OCI-LY7 (cell line): ENCODE measurements around the gene SLC44A2. TPM values are rescaled to one million over a fixed set of nuclear protein-coding genes. Genes with fewer than 3 reads are reported as not detected.

Experiments used
- BruUV-seq: library from RNA; stranded (reverse); fragments of 400-500 nt; replicated peaks from 2 replicates; lab custom pipeline; 2021; lab: Mats Ljungman, UMichigan
- CTCF ChIA-PET: fragments of 300-600 bp; sonication (Branson Sonifier 250); formaldehyde crosslinking; loops from one replicate; lab custom pipeline; 2022; ENCODE audit warnings: antibody characterized with exemption; ENCODE audit not compliant: unreplicated experiment; lab: Charles Lee
- POLR2A ChIA-PET: fragments of 300-600 bp; sonication (Branson Sonifier 250); formaldehyde crosslinking; loops from one replicate; lab custom pipeline; 2022; ENCODE audit warnings: antibody characterized with exemption; lab: Charles Lee
- DNase-seq: peaks from one replicate; pipeline ENCODE4 v3.0.0-alpha.2; 2015; ENCODE audit warnings: low spot score
- H2AFZ ChIP-seq: fragments of 200-600 bp; sonication (generic), shearing (Covaris generic); 2 replicates; pipeline ENCODE4 v1.6.1; 2014; ENCODE audit warnings: mild to moderate bottlenecking, antibody characterized with exemption, low read length, moderate library complexity
- H3K27ac ChIP-seq: fragments of 200-600 bp; sonication (generic); 2 replicates; pipeline ENCODE4 v1.5.1; 2014; ENCODE audit warnings: mixed run types, low read depth, mild to moderate bottlenecking, moderate library complexity, low read length, inconsistent platforms; ENCODE audit not compliant: poor library complexity, severe bottlenecking
- H3K36me3 ChIP-seq: fragments of 200-600 bp; sonication (generic); 2 replicates; pipeline ENCODE4 v1.6.1; 2014; ENCODE audit warnings: mild to moderate bottlenecking, antibody characterized with exemption, low read length, moderate library complexity, mixed read lengths; ENCODE audit not compliant: insufficient read depth
- H3K4me1 ChIP-seq: fragments of 200-600 bp; sonication (generic); 2 replicates; pipeline ENCODE4 v1.5.1; 2014; ENCODE audit warnings: mild to moderate bottlenecking, low read length; ENCODE audit not compliant: insufficient read depth, poor library complexity, severe bottlenecking
- H3K4me2 ChIP-seq: fragments of 200-600 bp; sonication (generic); 2 replicates; pipeline ENCODE4 v1.6.1; 2014; ENCODE audit warnings: mild to moderate bottlenecking, low read length
- H3K4me3 ChIP-seq: fragments of 200-600 bp; sonication (generic); 2 replicates; pipeline ENCODE4 v1.5.1; 2014; ENCODE audit warnings: mild to moderate bottlenecking, low read depth, low read length; ENCODE audit not compliant: poor library complexity, severe bottlenecking
- H3K79me2 ChIP-seq: fragments of 200-600 bp; sonication (generic); 2 replicates; pipeline ENCODE4 v1.6.1; 2016; ENCODE audit warnings: low read depth, mild to moderate bottlenecking, low read length, moderate library complexity, mixed read lengths; ENCODE audit not compliant: insufficient read depth
- H3K9me2 ChIP-seq: fragments of 200-600 bp; sonication (generic); 2 replicates; pipeline ENCODE4 v1.6.1; 2016; ENCODE audit warnings: mild to moderate bottlenecking, low read length, mixed read lengths; ENCODE audit not compliant: insufficient read depth
- H3K9me3 ChIP-seq: fragments of 200-600 bp; sonication (generic); 2 replicates; pipeline ENCODE4 v1.6.1; 2014; ENCODE audit warnings: mild to moderate bottlenecking, mixed run types, low read length, mixed read lengths
- H4K20me1 ChIP-seq: fragments of 200-600 bp; sonication (generic); 2 replicates; pipeline ENCODE4 v1.6.1; 2014; ENCODE audit warnings: mild to moderate bottlenecking, antibody characterized with exemption, low read length, moderate library complexity, mixed read lengths; ENCODE audit not compliant: insufficient read depth
- EZH2phosphoT487 ChIP-seq: fragments of 200-600 bp; sonication (generic); IDR thresholded peaks from 2 replicates; pipeline ENCODE4 v1.6.1; 2018; ENCODE audit warnings: low read depth, borderline replicate concordance, mild to moderate bottlenecking, mixed run types, antibody characterized with exemption, low read length, moderate library complexity, mixed read lengths
- intact Hi-C: fragments of 100-400 bp; cut with micrococcal nuclease; formaldehyde crosslinking; loops from one replicate; pipeline ENCODE4 v1.10.0; 2022; ENCODE audit not compliant: unreplicated experiment
- total RNA-seq, 2 experiments: library from RNA; depleted of rRNA in 1 of 2; stranded (reverse); fragments of >200 nt in 1 of 2; shearing (Covaris generic) in 1 of 2; gene quantifications; 2 replicates each; pipeline ENCODE4 v1.2.3, GENCODE V29; 2014 to 2022
- TF ChIP-seq, protein P1 (sequence below): fragments of 200-600 bp; sonication (generic); conservative IDR thresholded peaks from 2 replicates; pipeline ENCODE4 v1.5.1; 2014; ENCODE audit warnings: mild to moderate bottlenecking, antibody characterized with exemption, low read length, moderate library complexity, mixed read lengths

The SLC44A2 gene
- total RNA-seq, 2 experiments from 2014 or later, result 115 to 197 TPM

- H2AFZ ChIP-seq, result no peak overlapping the region
- POLR2A ChIA-PET, result interaction anchor here (0.6 kb wide), 1 partner anchor 48 kb away, joined by 3 read pairs; no protein-coding TSS in a partner anchor
- H3K36me3 ChIP-seq, result peaks cover 79% of the 10 kb centered on the region
- H4K20me1 ChIP-seq, result peaks cover 8% of the 10 kb centered on the region; the same call in 1 of the 2 replicates
- TF ChIP-seq, protein P1, sequence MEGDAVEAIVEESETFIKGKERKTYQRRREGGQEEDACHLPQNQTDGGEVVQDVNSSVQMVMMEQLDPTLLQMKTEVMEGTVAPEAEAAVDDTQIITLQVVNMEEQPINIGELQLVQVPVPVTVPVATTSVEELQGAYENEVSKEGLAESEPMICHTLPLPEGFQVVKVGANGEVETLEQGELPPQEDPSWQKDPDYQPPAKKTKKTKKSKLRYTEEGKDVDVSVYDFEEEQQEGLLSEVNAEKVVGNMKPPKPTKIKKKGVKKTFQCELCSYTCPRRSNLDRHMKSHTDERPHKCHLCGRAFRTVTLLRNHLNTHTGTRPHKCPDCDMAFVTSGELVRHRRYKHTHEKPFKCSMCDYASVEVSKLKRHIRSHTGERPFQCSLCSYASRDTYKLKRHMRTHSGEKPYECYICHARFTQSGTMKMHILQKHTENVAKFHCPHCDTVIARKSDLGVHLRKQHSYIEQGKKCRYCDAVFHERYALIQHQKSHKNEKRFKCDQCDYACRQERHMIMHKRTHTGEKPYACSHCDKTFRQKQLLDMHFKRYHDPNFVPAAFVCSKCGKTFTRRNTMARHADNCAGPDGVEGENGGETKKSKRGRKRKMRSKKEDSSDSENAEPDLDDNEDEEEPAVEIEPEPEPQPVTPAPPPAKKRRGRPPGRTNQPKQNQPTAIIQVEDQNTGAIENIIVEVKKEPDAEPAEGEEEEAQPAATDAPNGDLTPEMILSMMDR, result no peak
- TF ChIP-seq EZH2phosphoT487, result no peak
- no peak for DNase-seq
- CTCF ChIA-PET, result no interaction called here
- no peaks in the 10 kb centered on the region for H3K4me1 ChIP-seq
- no peak overlapping the region for H3K4me2 ChIP-seq
- no peaks in the 10 kb centered on the region for H3K9me2 ChIP-seq
- H3K27ac ChIP-seq, result no peak overlapping the region
- intact Hi-C loops, result no loop called here
- no TSS peak for BruUV-seq
- H3K9me3 ChIP-seq, result no peaks in the 10 kb centered on the region
- H3K79me2 ChIP-seq, result peaks cover 2% of the 10 kb centered on the region; the same call in 1 of the 2 replicates
- no peak overlapping the region for H3K4me3 ChIP-seq
Measured at GRCh38 chr19:10690341-10690781, 65.0 kb downstream of the SLC44A2 start.

- H3K9me3 ChIP-seq, result no peaks in the 10 kb centered on the region
- no peak overlapping the region for H3K4me2 ChIP-seq
- H4K20me1 ChIP-seq, result peaks cover 8% of the 10 kb centered on the region; the same call in 1 of the 2 replicates
- no peak overlapping the region for H3K4me3 ChIP-seq
- H3K79me2 ChIP-seq, result no peaks in the 10 kb centered on the region
- intact Hi-C loops, result no loop called here
- H3K36me3 ChIP-seq, result peaks cover 70% of the 10 kb centered on the region
- H3K27ac ChIP-seq, result no peak overlapping the region
- DNase-seq, result no peak
- ChIA-PET CTCF (no interaction called here), POLR2A (no interaction called here)
- H2AFZ ChIP-seq, result no peak overlapping the region
- no peaks in the 10 kb centered on the region for H3K9me2 ChIP-seq
- H3K4me1 ChIP-seq, result no peaks in the 10 kb centered on the region
- no TSS peak for BruUV-seq
- TF ChIP-seq EZH2phosphoT487, result no peak
- TF ChIP-seq, protein P1, result no peak
Measured at GRCh38 chr19:10691178-10691881, 66.0 kb downstream of the SLC44A2 start.

GRCh38 chr19:10691883-10692282 is 66.5 kb downstream of the SLC44A2 start:
- no peak overlapping the region for H3K4me3 ChIP-seq
- H4K20me1 ChIP-seq, result peaks cover 8% of the 10 kb centered on the region; the same call in 1 of the 2 replicates
- H3K9me3 ChIP-seq, result no peaks in the 10 kb centered on the region
- TF ChIP-seq, protein P1, result no peak
- TF ChIP-seq EZH2phosphoT487, result no peak
- H3K4me2 ChIP-seq, result no peak overlapping the region
- BruUV-seq, result no TSS peak
- no peaks in the 10 kb centered on the region for H3K4me1 ChIP-seq
- H3K9me2 ChIP-seq, result no peaks in the 10 kb centered on the region
- no peak overlapping the region for H2AFZ ChIP-seq
- H3K79me2 ChIP-seq, result no peaks in the 10 kb centered on the region
- intact Hi-C loops, result no loop called here
- ChIA-PET POLR2A (interaction anchor here (0.7 kb wide), 1 partner anchor 123 kb away, joined by 3 read pairs; no protein-coding TSS in a partner anchor), CTCF (no interaction called here)
- no peak for DNase-seq
- H3K27ac ChIP-seq, result no peak overlapping the region
- peaks cover 65% of the 10 kb centered on the region for H3K36me3 ChIP-seq
